ENCODE data around the gene PIBF1. TPM values are rescaled to one million over a fixed set of nuclear protein-coding genes. Genes with fewer than 3 reads are reported as not detected.
A peak's percentile ranks its signal among the peaks of the same experiment; 100 is the strongest.

The PIBF1 gene
- polyA plus RNA-seq, 3 donors, result 3.3 to 8.0 (median 4.7) TPM

DNA sequence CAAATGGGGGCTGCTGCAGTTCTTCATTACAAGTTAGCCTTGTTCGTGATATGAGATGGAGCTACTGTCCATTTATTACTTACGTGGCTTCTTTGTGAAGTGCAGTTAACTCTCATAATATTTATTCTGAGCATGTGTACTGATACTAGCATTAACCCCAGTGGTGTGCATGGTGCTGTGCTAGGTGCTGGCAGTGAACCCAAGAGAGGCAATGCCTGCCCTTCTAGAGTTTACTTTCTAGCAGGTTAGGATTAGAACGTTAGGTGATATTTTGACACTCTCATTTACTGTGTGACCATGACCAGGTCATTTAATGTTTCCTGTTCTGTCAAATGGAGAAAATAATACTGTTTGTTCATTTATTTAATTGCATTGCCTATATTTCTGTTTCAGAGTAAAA, 16.9 kb downstream of the PIBF1 start:
- Histone ChIP-seq H3K4me3 (replicated peaks in 1 of 3; ENCODE audit: low read depth in 2 of 3, low read length in 3 of 3) (no peak overlapping the region), H3K27me3 (ENCODE audit: control insufficient read depth in 2 of 2, insufficient read depth in 2 of 2, low read length in 2 of 2) (no peaks in the 10 kb centered on the region), H3K9me3 (replicated peaks in 1 of 2; ENCODE audit: control insufficient read depth in 1 of 2, insufficient read depth in 1 of 2, low read length in 2 of 2) (no peaks in the 10 kb centered on the region), H3K79me2 (ENCODE audit: insufficient read depth, low read length) (no peaks in the 10 kb centered on the region), H3K4me1 (ENCODE audit: control insufficient read depth in 1 of 2, insufficient read depth in 2 of 2, low read length in 2 of 2) (no peaks in the 10 kb centered on the region), H3K36me3 (replicated peaks in 1 of 2; ENCODE audit: control insufficient read depth in 1 of 2, insufficient read depth in 2 of 2, low read length in 2 of 2) (peaks cover 50 to 85% of the 10 kb centered on the region in 2 donors), H2AFZ (ENCODE audit: insufficient read depth, low read depth, low read length, poor library complexity, severe bottlenecking) (no peak overlapping the region), H3K27ac (ENCODE audit: low read depth in 1 of 2, low read length in 2 of 2) (no peak overlapping the region), H3K4me2 (replicated peaks; ENCODE audit: extremely low read depth, low read length, poor library complexity, severe bottlenecking) (no peak overlapping the region), H4K20me1 (ENCODE audit: insufficient read depth, low read length) (no peaks in the 10 kb centered on the region), H3K9ac (ENCODE audit: insufficient read depth, low read length, poor library complexity, severe bottlenecking) (no peak overlapping the region)
- peaks cover 0 to 4% (median 0%) of the 10 kb centered on the region in 7 donors for H3K9me3 Mint-ChIP-seq
- intact Hi-C loops (cut with micrococcal nuclease), result no loop called here
- no peak for DNase-seq
- H3K36me3 Mint-ChIP-seq, result peaks cover 60 to 64% of the 10 kb centered on the region in 2 donors
- TF ChIP-seq CTCF (IDR thresholded peaks at IDR 0.05), result no peak
- WGBS (ENCODE audit: insufficient coverage), result no CpG with 5 or more reads among the region's 3 CpGs
- no peaks in the 10 kb centered on the region for H3K27me3 Mint-ChIP-seq (ENCODE audit: low read depth in 3 of 3)
- no peak overlapping the region for H3K4me3 Mint-ChIP-seq
- no peaks in the 10 kb centered on the region for H3K4me1 Mint-ChIP-seq
- H3K27ac Mint-ChIP-seq, result no peak overlapping the region

GRCh38 chr13:72804301-72804700, 22.4 kb downstream of the PIBF1 start:
- Mint-ChIP-seq H3K4me3 (no peak overlapping the region), H3K27ac (peak overlapping the region in 1 of 7 donors; percentile 59), H3K27me3 (ENCODE audit: low read depth in 3 of 3) (no peaks in the 10 kb centered on the region), H3K36me3 (peaks cover 35 to 44% of the 10 kb centered on the region in 2 donors), H3K4me1 (peaks cover 11% of the 10 kb centered on the region), H3K9me3 (peaks cover 0 to 2% (median 0%) of the 10 kb centered on the region in 7 donors)
- H3K9ac ChIP-seq (ENCODE audit: insufficient read depth, low read length, poor library complexity, severe bottlenecking), result no peak overlapping the region
- peaks cover 11 to 14% of the 10 kb centered on the region in 2 donors for H3K4me1 ChIP-seq (ENCODE audit: control insufficient read depth in 1 of 2, insufficient read depth in 2 of 2, low read length in 2 of 2)
- H4K20me1 ChIP-seq (ENCODE audit: insufficient read depth, low read length), result no peaks in the 10 kb centered on the region
- peaks cover 2 to 37% of the 10 kb centered on the region in 2 donors for H3K36me3 ChIP-seq (replicated peaks in 1 of 2; ENCODE audit: control insufficient read depth in 1 of 2, insufficient read depth in 2 of 2, low read length in 2 of 2)
- H3K4me3 ChIP-seq (replicated peaks in 1 of 3; ENCODE audit: low read depth in 2 of 3, low read length in 3 of 3), result no peak overlapping the region
- no peaks in the 10 kb centered on the region for H3K9me3 ChIP-seq (replicated peaks in 1 of 2; ENCODE audit: control insufficient read depth in 1 of 2, insufficient read depth in 1 of 2, low read length in 2 of 2)
- no peak overlapping the region for H2AFZ ChIP-seq (ENCODE audit: insufficient read depth, low read depth, low read length, poor library complexity, severe bottlenecking)
- intact Hi-C loops (cut with micrococcal nuclease), result no loop called here
- H3K27me3 ChIP-seq (ENCODE audit: control insufficient read depth in 2 of 2, insufficient read depth in 2 of 2, low read length in 2 of 2), result no peaks in the 10 kb centered on the region
- no peak for TF ChIP-seq CTCF (IDR thresholded peaks at IDR 0.05)
- WGBS (ENCODE audit: insufficient coverage), result 100% methylated on average over 1 of the region's 1 CpG
- DNase-seq, result no peak
- no peaks in the 10 kb centered on the region for H3K79me2 ChIP-seq (ENCODE audit: insufficient read depth, low read length)
- H3K4me2 ChIP-seq (replicated peaks; ENCODE audit: extremely low read depth, low read length, poor library complexity, severe bottlenecking), result no peak overlapping the region
- no peak overlapping the region for H3K27ac ChIP-seq (ENCODE audit: low read depth in 1 of 2, low read length in 2 of 2)

Data from CD14-positive monocyte (primary cell).